Upper lobe of right lung (tissue), 1 donor: Measurements from ENCODE around the gene MEGF11. TPM values are rescaled to one million over a fixed set of nuclear protein-coding genes. Genes with fewer than 3 reads are reported as not detected.

Experiments used
- ATAC-seq: fragments of 200-7000 bp; cut with Tn5 transposase; one replicate; pipeline ENCODE4 v1.9.1; 2020; ENCODE audit warnings: mild to moderate bottlenecking, moderate library complexity
- DNase-seq: peaks from one replicate; pipeline ENCODE4 v3.0.0-alpha.2; 2020
- H3K27ac ChIP-seq: fragments of 200-600 bp; one replicate; pipeline ENCODE4 v1.8.0; 2022
- H3K27me3 ChIP-seq: fragments of 200-600 bp; one replicate; pipeline ENCODE4 v1.8.0; 2022; ENCODE audit warnings: mild to moderate bottlenecking
- H3K36me3 ChIP-seq: fragments of 200-600 bp; one replicate; pipeline ENCODE4 v1.8.0; 2022
- H3K4me1 ChIP-seq: fragments of 200-600 bp; one replicate; pipeline ENCODE4 v1.8.0; 2022
- H3K4me3 ChIP-seq: fragments of 200-600 bp; one replicate; pipeline ENCODE4 v1.8.0; 2022; ENCODE audit warnings: mild to moderate bottlenecking
- H3K9me3 ChIP-seq: fragments of 200-600 bp; one replicate; pipeline ENCODE4 v1.8.0; 2022
- CTCF ChIP-seq: fragments of 200-600 bp; IDR thresholded peaks from one replicate; pipeline ENCODE4 v1.8.0; 2022; ENCODE audit warnings: antibody characterized with exemption
- intact Hi-C: fragments of 100-400 bp; cut with DNase I; formaldehyde crosslinking; loops from one replicate; pipeline ENCODE4 v1.11.0; 2022
- total RNA-seq: library from RNA; stranded (reverse); fragmentation: NEBNext Ultra II Directional; extraction: Animal tissue kit (Norgen Biotek cat#: 25700); gene quantifications from one replicate; pipeline ENCODE4 v1.2.1, GENCODE V29; 2021
- donor health status: DM: no; HTN: yes; CAD: no; lungs with severe emphysema.

The MEGF11 gene
- total RNA-seq, 1 donor from 2014 or later = 3.0 TPM

DNA sequence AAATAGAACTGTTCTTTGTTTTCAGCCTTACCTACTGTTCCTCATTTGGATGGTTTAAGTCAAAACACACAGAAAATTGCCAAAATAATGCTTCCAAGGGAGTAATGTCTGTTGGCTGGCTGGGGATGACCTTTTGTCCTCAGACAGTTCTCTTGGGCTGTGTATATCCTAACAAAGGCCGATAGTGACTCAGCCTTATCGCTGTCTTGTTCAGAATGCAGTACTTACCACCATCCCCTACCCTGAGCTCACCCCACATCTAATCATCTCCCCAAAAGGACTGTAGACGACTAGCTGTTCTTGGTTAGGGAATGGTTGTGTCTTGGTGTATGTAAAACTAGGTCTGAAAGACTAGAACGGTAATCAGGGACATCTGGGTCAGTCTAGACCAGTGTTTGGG is 349.2 kb downstream of the MEGF11 start:
- H3K36me3 ChIP-seq = peaks cover 55% of the 10 kb centered on the region

GRCh38 chr15:65903296-65904073 is 350.1 kb downstream of the MEGF11 start:
- H3K4me3 ChIP-seq = no peak overlapping the region
- DNase-seq (no peak), ATAC-seq (no peak)
- intact Hi-C loops = no loop called here
- no peak overlapping the region for H3K27ac ChIP-seq
- TF ChIP-seq CTCF = no peak
- H3K4me1 ChIP-seq = peaks cover 10% of the 10 kb centered on the region
- H3K36me3 ChIP-seq = peaks cover 64% of the 10 kb centered on the region
- H3K27me3 ChIP-seq = no peaks in the 10 kb centered on the region
- no peaks in the 10 kb centered on the region for H3K9me3 ChIP-seq

More for the DNA sequence above, 349.2 kb downstream of the MEGF11 start:
- Histone ChIP-seq H3K27ac (no peak overlapping the region), H3K4me1 (peaks cover 10% of the 10 kb centered on the region), H3K27me3 (no peaks in the 10 kb centered on the region), H3K4me3 (no peak overlapping the region), H3K9me3 (no peaks in the 10 kb centered on the region)
- no peak for TF ChIP-seq CTCF
- ATAC-seq (no peak), DNase-seq (no peak)
- intact Hi-C loops = no loop called here

- DNase-seq = peak; percentile 69
Measured at GRCh38 chr15:65902373-65902772, 351.2 kb downstream of the MEGF11 start.

GRCh38 chr15:65901836-65902235 is 351.7 kb downstream of the MEGF11 start:
- Histone ChIP-seq H3K4me1 (peaks cover 10% of the 10 kb centered on the region), H3K4me3 (no peak overlapping the region), H3K27ac (peak overlapping the region; percentile 9), H3K36me3 (peaks cover 75% of the 10 kb centered on the region), H3K27me3 (no peaks in the 10 kb centered on the region), H3K9me3 (no peaks in the 10 kb centered on the region)
- DNase-seq (no peak), ATAC-seq (no peak)
- intact Hi-C loops = no loop called here
- no peak for TF ChIP-seq CTCF

More at GRCh38 chr15:65902373-65902772, 351.2 kb downstream of the MEGF11 start:
- Histone ChIP-seq H3K27me3 (no peaks in the 10 kb centered on the region), H3K9me3 (no peaks in the 10 kb centered on the region), H3K4me3 (no peak overlapping the region), H3K4me1 (peaks cover 10% of the 10 kb centered on the region), H3K27ac (no peak overlapping the region), H3K36me3 (peaks cover 72% of the 10 kb centered on the region)
- intact Hi-C loops = no loop called here
- peak; percentile 96 for ATAC-seq
- no peak for TF ChIP-seq CTCF

DNA sequence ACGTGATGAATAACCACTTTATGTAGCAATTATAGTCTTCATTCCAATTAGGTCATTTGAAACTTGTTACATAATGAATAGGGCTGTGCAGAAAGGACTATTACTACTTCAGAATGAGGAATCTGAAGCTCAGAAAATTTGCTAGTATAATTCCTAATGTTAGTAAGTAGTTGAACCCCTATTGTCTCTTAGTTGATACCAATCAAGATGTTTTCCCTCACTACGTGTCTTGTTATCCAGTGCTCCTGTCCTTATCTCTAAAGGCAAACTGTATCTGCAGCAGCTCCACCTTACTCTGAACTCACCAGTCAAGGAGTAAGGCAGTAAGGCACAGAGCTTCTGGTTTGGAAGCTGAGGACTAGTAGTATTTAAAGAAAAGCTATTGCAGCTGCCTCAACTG is 352.2 kb downstream of the MEGF11 start:
- no peak overlapping the region for H3K27ac ChIP-seq
- H3K4me1 ChIP-seq = peaks cover 12% of the 10 kb centered on the region
- TF ChIP-seq CTCF = no peak
- ATAC-seq (no peak), DNase-seq (no peak)
- intact Hi-C loops = no loop called here
- H3K9me3 ChIP-seq = no peaks in the 10 kb centered on the region
- no peaks in the 10 kb centered on the region for H3K27me3 ChIP-seq
- no peak overlapping the region for H3K4me3 ChIP-seq
- H3K36me3 ChIP-seq = peaks cover 77% of the 10 kb centered on the region
